Heart left ventricle (tissue), 16 donors: ENCODE measurements around the gene RBMS1. TPM values are rescaled to one million over a fixed set of nuclear protein-coding genes. Genes with fewer than 3 reads are reported as not detected.

Experiments used
- ATAC-seq, 4 donors: fragments of 200-7000 bp; cut with Tn5 transposase; one replicate each; pipeline ENCODE4 v1.9.1; 2020 to 2022; ENCODE audit warnings: moderate library complexity in 4 of 4, mild to moderate bottlenecking in 3 of 4, moderate number of reproducible peaks in 1 of 4
- DNase-seq, 5 donors: peaks; one replicate each; pipeline ENCODE4 v3.0.0-alpha.2; 2020
- H3K27ac ChIP-seq, 12 donors: fragments of 200-600 bp; sonication (generic) in 4 of 12; one replicate each; pipeline versions ENCODE4 v1.5.0 to v1.8.0; 2016 to 2022; ENCODE audit warnings: mild to moderate bottlenecking in 2 of 12
- H3K27me3 ChIP-seq, 9 donors: fragments of 200-600 bp; sonication (generic) in 2 of 9; one replicate each; pipeline versions ENCODE4 v1.5.1 to v1.8.0; 2016 to 2022; ENCODE audit warnings: mild to moderate bottlenecking in 3 of 9
- H3K36me3 ChIP-seq, 9 donors: fragments of 200-600 bp; sonication (generic) in 2 of 9; one replicate each; pipeline versions ENCODE4 v1.5.0 to v1.8.0; 2018 to 2022; ENCODE audit warnings: mild to moderate bottlenecking in 2 of 9
- H3K4me1 ChIP-seq, 12 donors: fragments of 200-600 bp; sonication (generic) in 4 of 12; one replicate each; pipeline versions ENCODE4 v1.5.0 to v1.8.0; 2016 to 2022; ENCODE audit warnings: mild to moderate bottlenecking in 3 of 12
- H3K4me3 ChIP-seq, 12 donors: fragments of 200-600 bp; sonication (generic) in 4 of 12; one replicate each; pipeline versions ENCODE4 v1.5.0 to v1.8.0; 2017 to 2022; ENCODE audit warnings: mild to moderate bottlenecking in 9 of 12, moderate library complexity in 4 of 12
- H3K9me3 ChIP-seq, 12 donors: fragments of 200-600 bp; sonication (generic) in 4 of 12; one replicate each; pipeline versions ENCODE4 v1.5.0 to v1.8.0; 2016 to 2022; ENCODE audit warnings: mild to moderate bottlenecking in 1 of 12
- POLR2A ChIP-seq, 2 donors: fragments of 450-650 bp; IDR thresholded peaks; one replicate each; pipeline ENCODE4 v1.6.1; 2017; ENCODE audit warnings: antibody characterized with exemption in 2 of 2, mild to moderate bottlenecking in 2 of 2, moderate library complexity in 2 of 2
- WGBS, 4 donors: extraction: QIAGEN DNeasy Blood & Tissue Kit in 2 of 4; methylation state at CpG; one replicate each; pipeline versions ENCODE4 v1.1.5 to v1.1.7; 2013 to 2018; 5-methylcytosine and 5-hydroxymethylcytosine counted together
- intact Hi-C, 10 donors: fragments of 100-400 bp; cut with DNase I; formaldehyde crosslinking; loops; one replicate each; pipeline versions ENCODE4 v1.11.1 to v1.14.2; 2022
- polyA plus RNA-seq, 2 donors: library from polyadenylated mRNA; stranded (reverse); fragments of 200-250 nt; gene quantifications; one replicate each; pipeline ENCODE4 v1.2.3, GENCODE V29; 2013
- total RNA-seq, 9 donors: library from RNA; depleted of rRNA in 2 of 9; stranded (reverse); fragments of >200 nt in 2 of 9; fragmentation: NEBNext Ultra II Directional in 3 of 9; extraction: Animal tissue kit (Norgen Biotek cat#: 25700) in 3 of 9; gene quantifications; one replicate each; pipeline versions ENCODE4 v1.1.0 to v1.2.4, GENCODE V29; 2016 to 2023
- TF ChIP-seq, protein P1 (sequence below), 12 donors: fragments of 200-600 bp; sonication (generic) in 4 of 12; IDR thresholded peaks; one replicate each; pipeline versions ENCODE4 v1.5.0 to v1.8.0; 2018 to 2022; ENCODE audit warnings: antibody characterized with exemption in 12 of 12, mild to moderate bottlenecking in 5 of 12
- donor health status: ischemic (EF 13 %, LVEDD 7.1; RV severe dilation, severe dysfunction).
- donor health status: healthy with polysubstance abuse.
- donor health status: DM: no; HTN: yes; CAD: no.
- donor health status: DM: no; HTN: no; CAD: no.
- donor health status: ischemic (EF 25% LVEDD 6.9; RV normal size, moderate dysfunction).
- donor health status: ischemic (EF 25% LVEDD 5.7; RV mildly dilated, moderate dysfunction).
- donor health status: healthy.
- donor health status: DM: yes; HTN: yes; CAD: no.
- donor health status: ischemic (EF 35%, LVEDD 5.7; RV mildly dilated, moderate dysfunction).
- donor health status: nonischemic (EF 11% LVEDD 7.7; RV severe dilation, severe dysfunction).
- donor health status: DM: yes; HTN: yes; CAD: no.
- donor health status: PGD.
- donor health status: ischemic (EF 29% LVEDD 5.4; RV normal size, mild dysfunction).
- donor health status: nonischemic (EF 23%, LVEDD 6.1; RV moderate dilation, normal function).

RBMS1 gene
- total and polyA plus RNA-seq, 11 donors = 32.4 to 102 (median 52.6) TPM

DNA sequence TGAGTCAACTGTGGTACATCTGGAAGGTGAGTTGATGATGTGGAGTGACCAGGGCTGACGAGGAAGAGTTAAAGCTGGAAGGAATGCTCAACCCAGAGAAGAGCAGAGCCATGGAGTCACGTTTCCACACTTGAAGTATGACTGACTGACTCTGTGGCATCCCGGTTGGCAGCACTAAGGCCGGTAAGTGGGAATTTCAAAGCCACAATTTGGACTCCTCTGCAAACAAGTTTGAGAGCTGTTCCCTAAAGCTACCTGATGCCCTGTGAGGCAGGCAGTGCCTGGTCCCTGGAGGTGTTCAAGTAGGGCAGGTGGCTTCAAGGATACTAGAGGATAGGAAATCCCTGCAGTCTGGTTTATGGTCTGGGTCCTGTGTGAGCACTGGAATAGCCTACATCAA, 224.2 kb downstream of the RBMS1 start:
- Histone ChIP-seq H3K4me1 (peaks cover 0 to 51% (median 26%) of the 10 kb centered on the region in 12 donors), H3K27ac (peak overlapping the region; percentile 85 to 98 (median 96)), H3K27me3 (no peaks in the 10 kb centered on the region), H3K9me3 (no peaks in the 10 kb centered on the region), H3K4me3 (peak overlapping the region in 11 of 12 donors; percentile 33 to 66 (median 52)), H3K36me3 (peaks cover 0 to 37% (median 21%) of the 10 kb centered on the region in 9 donors)
- ATAC-seq (peak; percentile 2 to 10 (median 4)), DNase-seq (no peak)
- TF ChIP-seq, protein P1, sequence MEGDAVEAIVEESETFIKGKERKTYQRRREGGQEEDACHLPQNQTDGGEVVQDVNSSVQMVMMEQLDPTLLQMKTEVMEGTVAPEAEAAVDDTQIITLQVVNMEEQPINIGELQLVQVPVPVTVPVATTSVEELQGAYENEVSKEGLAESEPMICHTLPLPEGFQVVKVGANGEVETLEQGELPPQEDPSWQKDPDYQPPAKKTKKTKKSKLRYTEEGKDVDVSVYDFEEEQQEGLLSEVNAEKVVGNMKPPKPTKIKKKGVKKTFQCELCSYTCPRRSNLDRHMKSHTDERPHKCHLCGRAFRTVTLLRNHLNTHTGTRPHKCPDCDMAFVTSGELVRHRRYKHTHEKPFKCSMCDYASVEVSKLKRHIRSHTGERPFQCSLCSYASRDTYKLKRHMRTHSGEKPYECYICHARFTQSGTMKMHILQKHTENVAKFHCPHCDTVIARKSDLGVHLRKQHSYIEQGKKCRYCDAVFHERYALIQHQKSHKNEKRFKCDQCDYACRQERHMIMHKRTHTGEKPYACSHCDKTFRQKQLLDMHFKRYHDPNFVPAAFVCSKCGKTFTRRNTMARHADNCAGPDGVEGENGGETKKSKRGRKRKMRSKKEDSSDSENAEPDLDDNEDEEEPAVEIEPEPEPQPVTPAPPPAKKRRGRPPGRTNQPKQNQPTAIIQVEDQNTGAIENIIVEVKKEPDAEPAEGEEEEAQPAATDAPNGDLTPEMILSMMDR (IDR thresholded peaks at IDR 0.05) = no peak
- no peak for TF ChIP-seq POLR2A (IDR thresholded peaks at IDR 0.05)
- WGBS, 4 donors = 22 to 45% (median 41%) methylated on average over 4 of the region's 4 CpGs
- intact Hi-C loops = loop anchor here in 4 of 10 donors (2.0 to 10.0 kb wide), 3 partner anchors 17 to 155 kb away; no protein-coding TSS in a partner anchor

DNA sequence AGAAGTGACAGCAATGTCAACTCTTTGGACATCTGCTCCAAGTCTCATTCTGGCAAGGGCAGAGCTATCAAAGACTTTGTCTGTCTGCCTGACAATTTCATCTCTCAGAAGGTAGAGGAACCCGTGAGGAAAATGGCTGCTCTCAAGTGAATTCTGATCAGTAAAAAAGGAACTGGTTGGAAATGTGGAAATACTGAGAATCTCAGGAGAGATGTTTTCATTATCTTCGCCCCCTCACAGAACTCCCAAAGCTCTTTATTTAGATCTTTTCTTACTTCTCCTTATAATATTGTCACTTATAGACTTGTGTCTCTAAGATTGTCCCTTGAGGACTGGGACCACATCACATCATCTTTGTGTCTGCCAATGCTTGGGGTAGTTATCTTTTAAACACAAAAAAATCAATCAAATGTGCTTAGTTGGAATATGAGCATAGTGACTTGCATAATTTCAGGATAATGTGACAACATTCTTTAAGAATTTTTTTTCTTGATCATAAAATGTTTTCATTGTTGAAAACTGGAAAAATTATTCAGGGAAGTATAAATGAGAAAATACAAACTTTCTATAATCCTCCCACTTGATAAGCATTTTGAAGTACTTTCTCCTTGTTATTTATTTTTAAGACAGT, 225.3 kb downstream of the RBMS1 start:
- H3K27ac ChIP-seq = peak overlapping the region in 10 of 12 donors; percentile 85 to 98 (median 96)
- peaks cover 0 to 26% (median 10%) of the 10 kb centered on the region in 9 donors for H3K36me3 ChIP-seq
- TF ChIP-seq POLR2A (IDR thresholded peaks at IDR 0.05) = no peak
- TF ChIP-seq, protein P1 (IDR thresholded peaks at IDR 0.05) = no peak
- no peaks in the 10 kb centered on the region for H3K9me3 ChIP-seq
- H3K27me3 ChIP-seq = no peaks in the 10 kb centered on the region
- ATAC-seq (no peak), DNase-seq (no peak)
- intact Hi-C loops = loop anchor here in 4 of 10 donors (2.0 to 10.0 kb wide), 3 partner anchors 15 to 153 kb away; no protein-coding TSS in a partner anchor
- peaks cover 0 to 50% (median 26%) of the 10 kb centered on the region in 12 donors for H3K4me1 ChIP-seq
- 61 to 79% (median 65%) methylated on average over 2 of the region's 2 CpGs for WGBS, 4 donors
- no peak overlapping the region for H3K4me3 ChIP-seq

DNA sequence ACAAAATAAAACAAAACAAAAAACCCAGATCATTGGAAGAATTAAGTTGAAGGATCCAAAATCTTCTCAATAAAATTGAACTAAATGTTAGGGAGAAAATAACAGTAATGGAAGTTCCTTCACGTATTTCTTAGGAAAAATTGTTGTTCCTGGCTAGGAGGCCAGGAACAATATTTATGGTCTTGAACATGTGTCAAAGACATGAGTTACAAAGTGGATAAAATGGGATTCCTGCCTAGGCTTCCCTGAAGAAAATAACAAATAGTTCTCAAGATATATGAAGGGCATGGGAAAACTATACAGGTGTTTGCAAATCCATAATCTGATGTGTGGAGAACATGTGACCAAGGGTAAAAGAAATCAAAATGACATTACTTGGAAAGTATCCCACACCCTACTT, 225.9 kb downstream of the RBMS1 start:
- no peak for ATAC-seq
- 48 to 82% (median 63%) methylated on average over 1 of the region's 1 CpG for WGBS, 4 donors
- intact Hi-C loops = loop anchor here in 4 of 10 donors (2.0 to 10.0 kb wide), 3 partner anchors 15 to 153 kb away; no protein-coding TSS in a partner anchor
- H3K4me3 ChIP-seq = no peak overlapping the region
- H3K9me3 ChIP-seq = no peaks in the 10 kb centered on the region
- TF ChIP-seq, protein P1 (IDR thresholded peaks at IDR 0.05) = no peak
- TF ChIP-seq POLR2A (IDR thresholded peaks at IDR 0.05) = no peak
- H3K4me1 ChIP-seq = peaks cover 0 to 45% (median 26%) of the 10 kb centered on the region in 12 donors
- no peaks in the 10 kb centered on the region for H3K27me3 ChIP-seq
- no peak for DNase-seq
- peak overlapping the region in 4 of 12 donors; percentile 2 to 97 (median 94) for H3K27ac ChIP-seq
- peaks cover 0 to 20% (median 4%) of the 10 kb centered on the region in 9 donors for H3K36me3 ChIP-seq

DNA sequence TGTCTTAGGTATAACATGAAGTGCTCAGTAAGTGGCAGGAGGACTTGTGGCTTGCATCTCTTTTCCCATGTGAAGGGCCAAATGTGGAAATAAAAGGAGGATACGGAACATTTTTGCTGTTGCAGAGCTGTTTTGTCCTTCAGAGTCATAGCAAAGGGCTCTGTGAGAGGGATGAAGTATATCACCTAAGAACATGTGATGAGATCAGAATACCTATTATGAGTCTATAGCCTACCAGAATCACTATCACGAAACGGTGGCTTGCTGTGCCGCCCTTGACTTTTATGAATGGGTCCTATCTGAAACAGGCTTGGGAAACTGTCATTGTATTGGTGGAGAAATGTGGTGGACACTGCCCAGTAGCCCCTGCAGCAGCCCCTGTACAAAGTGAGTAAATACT, 226.6 kb downstream of the RBMS1 start:
- no peaks in the 10 kb centered on the region for H3K27me3 ChIP-seq
- no peak for ATAC-seq
- H3K27ac ChIP-seq = no peak overlapping the region
- intact Hi-C loops = loop anchor here in 4 of 10 donors (10.0 kb wide), 2 partner anchors 52 to 152 kb away; no protein-coding TSS in a partner anchor
- H3K9me3 ChIP-seq = no peaks in the 10 kb centered on the region
- TF ChIP-seq, protein P1 (IDR thresholded peaks at IDR 0.05) = no peak
- no peak for TF ChIP-seq POLR2A (IDR thresholded peaks at IDR 0.05)
- H3K4me1 ChIP-seq = peaks cover 0 to 41% (median 26%) of the 10 kb centered on the region in 12 donors
- WGBS, 4 donors = 91 to 98% (median 96%) methylated on average over 4 of the region's 4 CpGs
- no peak overlapping the region for H3K4me3 ChIP-seq
- DNase-seq = no peak
- H3K36me3 ChIP-seq = peaks cover 0 to 13% (median 0%) of the 10 kb centered on the region in 9 donors
